Upper lobe of left lung (tissue), 6 donors: ENCODE results near the gene ALG1. TPM values are rescaled to one million over a fixed set of nuclear protein-coding genes. Genes with fewer than 3 reads are reported as not detected.
"Not testable (repeated sequence)": the region's sequence is repeated elsewhere in the genome, so short reads cannot be mapped to it uniquely, and the experiment has no call there.

Source experiments
- ATAC-seq, 2 donors: fragments of 200-7000 bp; cut with Tn5 transposase; one replicate each; pipeline ENCODE4 v1.9.1; 2022; ENCODE audit warnings: mild to moderate bottlenecking in 2 of 2, moderate library complexity in 2 of 2; ENCODE audit not compliant: low FRiP score in 2 of 2
- DNase-seq, 2 donors: peaks; one replicate each; pipeline ENCODE4 v3.0.0-alpha.2; 2019 to 2020
- H3K27ac ChIP-seq, 4 donors: fragments of 200-600 bp; sonication (generic); one replicate each; pipeline ENCODE4 v1.5.1; 2016 to 2019
- H3K27me3 ChIP-seq, 4 donors: fragments of 200-600 bp; sonication (generic); one replicate each; pipeline ENCODE4 v1.5.1; 2017 to 2019
- H3K36me3 ChIP-seq, 4 donors: fragments of 200-600 bp; sonication (generic); one replicate each; pipeline ENCODE4 v1.5.1; 2016 to 2019
- H3K4me1 ChIP-seq, 4 donors: fragments of 200-600 bp; sonication (generic); one replicate each; pipeline ENCODE4 v1.5.1; 2018 to 2019
- H3K4me3 ChIP-seq, 4 donors: fragments of 200-600 bp; sonication (generic); one replicate each; pipeline ENCODE4 v1.5.1; 2017 to 2019; ENCODE audit warnings: mild to moderate bottlenecking in 2 of 4, moderate library complexity in 1 of 4
- H3K9me3 ChIP-seq, 4 donors: fragments of 200-600 bp; sonication (generic); one replicate each; pipeline ENCODE4 v1.5.1; 2018 to 2019
- WGBS, 2 donors: methylation state at CpG; one replicate each; pipeline ENCODE4 v1.1.5; 2017 to 2018; 5-methylcytosine and 5-hydroxymethylcytosine counted together
- total RNA-seq, 6 donors: library from RNA; depleted of rRNA in 4 of 6; stranded (reverse); fragments of >200 nt in 4 of 6; gene quantifications; one replicate each; pipeline versions ENCODE4 v1.1.0 to v1.2.1, GENCODE V29; 2016 to 2021
- donor health status: DM: no; HTN: no; CAD: no; lungs with moderate emphysema.
- donor health status: DM: no; HTN: yes; CAD: no; lungs with severe emphysema.

ALG1 gene
- total RNA-seq, 6 donors from 2014 or later, result 10.5 to 24.0 (median 21.9) TPM

GRCh38 chr16:5131467-5132004 lies 59.9 kb downstream of the ALG1 start:
- H3K36me3 ChIP-seq, result not testable (repeated sequence)
- 81 to 83% methylated on average over 3 of the region's 3 CpGs for WGBS, 2 donors

GRCh38 chr16:5132915-5133600 lies 61.4 kb downstream of the ALG1 start:
- H3K27me3 ChIP-seq, H3K27ac ChIP-seq, ATAC-seq, DNase-seq, H3K4me3 ChIP-seq, H3K4me1 ChIP-seq, H3K9me3 ChIP-seq, H3K36me3 ChIP-seq: not testable (repeated sequence)
- 40 to 47% methylated on average over 13 of the region's 13 CpGs for WGBS, 2 donors

More at GRCh38 chr16:5131467-5132004, 59.9 kb downstream of the ALG1 start:
- H3K4me1 ChIP-seq, H3K27me3 ChIP-seq, H3K9me3 ChIP-seq, ATAC-seq, DNase-seq, H3K27ac ChIP-seq, H3K4me3 ChIP-seq: not testable (repeated sequence)

GRCh38 chr16:5134739-5135452 lies 63.3 kb downstream of the ALG1 start:
- not testable (repeated sequence) for H3K27ac ChIP-seq, H3K36me3 ChIP-seq, H3K9me3 ChIP-seq, DNase-seq, H3K4me3 ChIP-seq, H3K27me3 ChIP-seq, H3K4me1 ChIP-seq, ATAC-seq
- WGBS, 2 donors, result 42 to 47% methylated on average over 6 to 13 of the region's 13 CpGs

Other genes starting within 250 kb of the ALG1 start
- gene GLYR1, start 224.6 kb upstream of the ALG1 start, total RNA-seq, result 100 to 1,000 TPM in 1 of 6 donors, 10 to 100 TPM in 5; 67.8 to 110 (median 90.6) TPM
- 10 to 100 TPM; 35.7 to 49.2 (median 38.8) TPM for gene UBN1, start 224.4 kb upstream of the ALG1 start, total RNA-seq
- 100 to 1,000 TPM in 5 of 6 donors, 10 to 100 TPM in 1; 72.7 to 156 (median 132) TPM for gene PPL, start 134.7 kb upstream of the ALG1 start, total RNA-seq
- 1 to 10 TPM in 1 of 6 donors, under 1 TPM in 4, not detected in 1; 0.20 to 1.7 (median 0.49) TPM for gene SEC14L5, start 113.5 kb upstream of the ALG1 start, total RNA-seq
- 10 to 100 TPM; 18.1 to 82.8 (median 25.8) TPM for gene NAGPA, start 37.9 kb upstream of the ALG1 start, total RNA-seq
- gene C16orf89, start 5.9 kb upstream of the ALG1 start, total RNA-seq, result 100 to 1,000 TPM in 5 of 6 donors, 10 to 100 TPM in 1; 45.7 to 272 (median 174) TPM
- 10 to 100 TPM in 3 of 6 donors, 1 to 10 TPM in 3; 2.9 to 24.1 (median 9.7) TPM for gene EEF2KMT, start 26.0 kb downstream of the ALG1 start, total RNA-seq